B cell (primary cell): ENCODE data around the gene PGAM5.

Experiments used
- EZH2 ChIP-seq: IDR thresholded peaks from 2 replicates; pipeline ENCODE4 v1.6.1; 2012; ENCODE audit warnings: borderline replicate concordance, low read depth, mild to moderate bottlenecking, moderate library complexity, low read length; ENCODE audit not compliant: insufficient read depth, poor library complexity, severe bottlenecking
- TF ChIP-seq, protein P1 (sequence below): fragments of 200-600 bp; IDR thresholded peaks from one replicate; pipeline ENCODE4 v1.8.0; 2022; ENCODE audit warnings: antibody characterized with exemption, mild to moderate bottlenecking

DNA sequence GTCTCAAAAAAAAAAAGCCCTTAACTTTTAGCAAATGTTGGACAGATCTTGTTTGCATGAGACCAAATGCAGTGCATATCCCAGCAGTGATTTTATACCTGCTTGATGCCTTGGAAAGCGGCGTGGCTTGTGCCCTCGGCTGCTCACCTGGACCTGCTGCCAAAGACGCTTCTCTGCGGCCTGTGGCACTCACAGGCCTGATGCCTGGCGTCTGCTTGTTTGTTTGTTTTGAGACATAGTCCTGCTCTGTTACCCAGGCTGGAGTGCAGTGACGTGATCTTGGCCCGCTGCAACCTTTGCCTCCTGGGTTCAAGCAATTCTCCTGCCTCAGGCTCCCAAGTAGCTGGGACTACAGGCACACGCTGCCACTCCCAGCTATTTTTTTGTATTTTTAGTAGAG is 5.2 kb downstream of the PGAM5 start:
- TF ChIP-seq, protein P1, sequence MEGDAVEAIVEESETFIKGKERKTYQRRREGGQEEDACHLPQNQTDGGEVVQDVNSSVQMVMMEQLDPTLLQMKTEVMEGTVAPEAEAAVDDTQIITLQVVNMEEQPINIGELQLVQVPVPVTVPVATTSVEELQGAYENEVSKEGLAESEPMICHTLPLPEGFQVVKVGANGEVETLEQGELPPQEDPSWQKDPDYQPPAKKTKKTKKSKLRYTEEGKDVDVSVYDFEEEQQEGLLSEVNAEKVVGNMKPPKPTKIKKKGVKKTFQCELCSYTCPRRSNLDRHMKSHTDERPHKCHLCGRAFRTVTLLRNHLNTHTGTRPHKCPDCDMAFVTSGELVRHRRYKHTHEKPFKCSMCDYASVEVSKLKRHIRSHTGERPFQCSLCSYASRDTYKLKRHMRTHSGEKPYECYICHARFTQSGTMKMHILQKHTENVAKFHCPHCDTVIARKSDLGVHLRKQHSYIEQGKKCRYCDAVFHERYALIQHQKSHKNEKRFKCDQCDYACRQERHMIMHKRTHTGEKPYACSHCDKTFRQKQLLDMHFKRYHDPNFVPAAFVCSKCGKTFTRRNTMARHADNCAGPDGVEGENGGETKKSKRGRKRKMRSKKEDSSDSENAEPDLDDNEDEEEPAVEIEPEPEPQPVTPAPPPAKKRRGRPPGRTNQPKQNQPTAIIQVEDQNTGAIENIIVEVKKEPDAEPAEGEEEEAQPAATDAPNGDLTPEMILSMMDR, result no peak
- no peak for TF ChIP-seq EZH2
